Sigmoid colon (tissue), 4 donors: ENCODE results near the gene FNDC11.

Source experiments
- EP300 ChIP-seq, 4 donors: sonication (generic); formaldehyde crosslinking; IDR thresholded peaks; one replicate each; pipeline ENCODE4 v1.6.1; 2017; ENCODE audit warnings: antibody characterized with exemption in 4 of 4
- POLR2A ChIP-seq, 2 donors: fragments of 450-650 bp; IDR thresholded peaks; one replicate each; pipeline ENCODE4 v1.6.1; 2016; ENCODE audit warnings: antibody characterized with exemption in 2 of 2, mild to moderate bottlenecking in 2 of 2, moderate library complexity in 2 of 2
- POLR2AphosphoS5 ChIP-seq, 4 donors: sonication (generic); formaldehyde crosslinking; IDR thresholded peaks; one replicate each; pipeline ENCODE4 v1.6.1; 2017; ENCODE audit warnings: antibody characterized with exemption in 4 of 4
- TF ChIP-seq, protein P1 (sequence below), 4 experiments: fragments of 450-650 bp in 3 of 4; fragments of 200-600 bp in 1 of 4; IDR thresholded peaks; one replicate each; pipeline ENCODE4 v1.5.1; 2016 to 2019; ENCODE audit warnings: antibody characterized with exemption in 4 of 4, mild to moderate bottlenecking in 3 of 4, moderate library complexity in 2 of 4

DNA sequence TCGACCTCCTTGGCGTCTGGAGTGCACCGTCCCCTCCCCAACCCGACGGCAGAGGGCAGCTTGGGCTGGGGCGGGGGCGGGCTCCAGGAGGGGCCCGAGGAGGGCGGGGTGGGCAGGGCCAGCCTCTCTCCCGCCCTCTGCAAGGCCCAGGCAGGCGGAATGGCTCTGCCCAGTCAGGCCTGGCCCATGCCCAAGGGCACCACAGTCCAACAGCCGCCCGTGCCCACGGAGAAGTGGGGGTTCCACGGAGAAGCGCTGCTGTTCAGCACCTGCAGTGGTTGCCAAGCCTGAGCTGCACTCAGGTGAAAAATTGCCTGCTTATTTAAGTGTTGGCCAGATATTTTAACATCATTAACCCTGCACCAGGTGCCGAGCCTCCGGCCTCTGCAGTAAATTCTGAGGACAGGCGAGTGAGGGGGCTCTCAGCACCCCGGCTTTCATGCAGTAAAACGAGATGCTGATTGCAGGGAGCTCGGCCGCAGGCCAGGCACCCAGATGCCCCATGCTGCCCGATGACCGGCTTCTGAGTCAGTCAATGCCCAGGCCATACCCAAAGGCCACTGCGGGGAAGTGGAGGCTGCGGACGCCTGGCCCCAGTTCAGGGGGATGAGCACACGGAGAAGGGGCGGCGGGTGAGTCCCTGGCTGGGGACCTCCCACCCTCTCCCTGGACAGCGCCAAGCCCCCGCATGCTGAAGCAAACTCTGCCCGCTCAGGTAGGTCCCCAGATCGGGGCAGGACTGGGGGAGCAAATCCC, 6.1 kb upstream of the FNDC11 start, which contains the start of gene SRMS:
- TF ChIP-seq, protein P1, sequence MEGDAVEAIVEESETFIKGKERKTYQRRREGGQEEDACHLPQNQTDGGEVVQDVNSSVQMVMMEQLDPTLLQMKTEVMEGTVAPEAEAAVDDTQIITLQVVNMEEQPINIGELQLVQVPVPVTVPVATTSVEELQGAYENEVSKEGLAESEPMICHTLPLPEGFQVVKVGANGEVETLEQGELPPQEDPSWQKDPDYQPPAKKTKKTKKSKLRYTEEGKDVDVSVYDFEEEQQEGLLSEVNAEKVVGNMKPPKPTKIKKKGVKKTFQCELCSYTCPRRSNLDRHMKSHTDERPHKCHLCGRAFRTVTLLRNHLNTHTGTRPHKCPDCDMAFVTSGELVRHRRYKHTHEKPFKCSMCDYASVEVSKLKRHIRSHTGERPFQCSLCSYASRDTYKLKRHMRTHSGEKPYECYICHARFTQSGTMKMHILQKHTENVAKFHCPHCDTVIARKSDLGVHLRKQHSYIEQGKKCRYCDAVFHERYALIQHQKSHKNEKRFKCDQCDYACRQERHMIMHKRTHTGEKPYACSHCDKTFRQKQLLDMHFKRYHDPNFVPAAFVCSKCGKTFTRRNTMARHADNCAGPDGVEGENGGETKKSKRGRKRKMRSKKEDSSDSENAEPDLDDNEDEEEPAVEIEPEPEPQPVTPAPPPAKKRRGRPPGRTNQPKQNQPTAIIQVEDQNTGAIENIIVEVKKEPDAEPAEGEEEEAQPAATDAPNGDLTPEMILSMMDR (IDR thresholded peaks at IDR 0.05): no peak
- TF ChIP-seq EP300 (IDR thresholded peaks at IDR 0.05): no peak
- TF ChIP-seq POLR2AphosphoS5 (IDR thresholded peaks at IDR 0.05): no peak
- no peak for TF ChIP-seq POLR2A (IDR thresholded peaks at IDR 0.05)
